Measurements from ENCODE around the gene MPDZ.

The MPDZ gene

GRCh38 chr9:13279284-13280141 is at the start of gene MPDZ:
Gene MPDZ (minus strand): TSS chr9:13279692. CDS start chr9:13250315, 29,377 bp downstream.
- TF ChIP-seq ZNF274 (IDR thresholded peaks at IDR 0.05; ENCODE audit: low read depth, low read length), result no peak
- peak within 1 kb of the TSS; percentile 39 for H3K4me3 ChIP-seq (ENCODE audit: low read length)

GRCh38 chr9:13324988-13325387 is 45.5 kb upstream of the MPDZ start:
- no peak overlapping the region for H3K4me3 ChIP-seq (ENCODE audit: low read length)
- no peak for TF ChIP-seq ZNF274 (IDR thresholded peaks at IDR 0.05; ENCODE audit: low read depth, low read length)

- no peak overlapping the region for H3K4me3 ChIP-seq (ENCODE audit: low read length)
- no peak for TF ChIP-seq ZNF274 (IDR thresholded peaks at IDR 0.05; ENCODE audit: low read depth, low read length)
These were observed 43.5 kb upstream of the MPDZ start for GRCh38 chr9:13322828-13323550.

- H3K4me3 ChIP-seq (ENCODE audit: low read length), result no peak overlapping the region
- no peak for TF ChIP-seq ZNF274 (IDR thresholded peaks at IDR 0.05; ENCODE audit: low read depth, low read length)
These were observed 38.5 kb upstream of the MPDZ start for GRCh38 chr9:13318027-13318426.

- no peak for TF ChIP-seq ZNF274 (IDR thresholded peaks at IDR 0.05; ENCODE audit: low read depth, low read length)
- H3K4me3 ChIP-seq (ENCODE audit: low read length), result no peak overlapping the region
These were observed 17.5 kb upstream of the MPDZ start for GRCh38 chr9:13296972-13297371.

GRCh38 chr9:13295556-13295955 is 16.1 kb upstream of the MPDZ start:
- H3K4me3 ChIP-seq (ENCODE audit: low read length), result no peak overlapping the region

GRCh38 chr9:13292782-13293181 is 13.3 kb upstream of the MPDZ start:
- TF ChIP-seq ZNF274 (IDR thresholded peaks at IDR 0.05; ENCODE audit: low read depth, low read length), result no peak
- H3K4me3 ChIP-seq (ENCODE audit: low read length), result no peak overlapping the region

More at GRCh38 chr9:13295556-13295955, 16.1 kb upstream of the MPDZ start:
- no peak for TF ChIP-seq ZNF274 (IDR thresholded peaks at IDR 0.05; ENCODE audit: low read depth, low read length)

GRCh38 chr9:13292158-13292557 is 12.7 kb upstream of the MPDZ start:
- TF ChIP-seq ZNF274 (IDR thresholded peaks at IDR 0.05; ENCODE audit: low read depth, low read length), result no peak
- H3K4me3 ChIP-seq (ENCODE audit: low read length), result no peak overlapping the region

- TF ChIP-seq ZNF274 (IDR thresholded peaks at IDR 0.05; ENCODE audit: low read depth, low read length), result no peak
- H3K4me3 ChIP-seq (ENCODE audit: low read length), result no peak overlapping the region
These were observed 12.2 kb upstream of the MPDZ start for GRCh38 chr9:13291718-13292117.

GRCh38 chr9:13284011-13284410 is 4.5 kb upstream of the MPDZ start:
- no peak for TF ChIP-seq ZNF274 (IDR thresholded peaks at IDR 0.05; ENCODE audit: low read depth, low read length)
- no peak overlapping the region for H3K4me3 ChIP-seq (ENCODE audit: low read length)

- H3K4me3 ChIP-seq (ENCODE audit: low read length), result no peak overlapping the region
- TF ChIP-seq ZNF274 (IDR thresholded peaks at IDR 0.05; ENCODE audit: low read depth, low read length), result no peak
These were observed 3.5 kb upstream of the MPDZ start for GRCh38 chr9:13282998-13283397.

GRCh38 chr9:13281356-13282016 is 2.0 kb upstream of the MPDZ start:
- H3K4me3 ChIP-seq (ENCODE audit: low read length), result no peak overlapping the region
- TF ChIP-seq ZNF274 (IDR thresholded peaks at IDR 0.05; ENCODE audit: low read depth, low read length), result no peak

- no peak for TF ChIP-seq ZNF274 (IDR thresholded peaks at IDR 0.05; ENCODE audit: low read depth, low read length)
- H3K4me3 ChIP-seq (ENCODE audit: low read length), result no peak overlapping the region; the same call in 1 of the 2 replicates
These were observed 885 bp downstream of the MPDZ start for GRCh38 chr9:13278368-13279246.

GRCh38 chr9:13278023-13278367 is 1.5 kb downstream of the MPDZ start:
- H3K4me3 ChIP-seq (ENCODE audit: low read length), result no peak overlapping the region
- no peak for TF ChIP-seq ZNF274 (IDR thresholded peaks at IDR 0.05; ENCODE audit: low read depth, low read length)

All from GM08714 (cell line).